ENCODE measurements around the gene AGK. TPM values are rescaled to one million over a fixed set of nuclear protein-coding genes. Genes with fewer than 3 reads are reported as not detected.

Gene AGK
- total and polyA plus RNA-seq, 2 experiments from 2014 or later: 15.8 to 27.1 TPM

DNA sequence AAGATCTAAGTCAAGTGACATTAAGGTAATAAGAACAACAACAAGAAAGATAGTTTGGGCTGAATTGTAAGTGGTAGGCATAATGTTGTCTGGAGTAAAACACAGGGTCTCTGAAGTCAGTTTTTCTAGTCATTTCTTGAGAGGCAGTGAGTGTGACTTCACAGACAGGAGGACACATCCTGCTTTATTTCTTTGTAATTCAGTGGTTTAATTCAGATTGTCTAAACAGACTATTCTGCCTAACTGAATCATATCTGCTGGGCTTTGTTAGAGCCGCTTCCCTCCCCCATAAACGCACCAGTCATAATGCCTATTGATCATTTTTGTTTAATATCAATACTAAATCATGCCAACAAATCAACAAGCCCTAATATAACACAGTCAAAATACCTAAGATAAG is 46.8 kb downstream of the AGK start:
- Histone ChIP-seq H3K4me1 (ENCODE audit: insufficient read depth) (no peaks in the 10 kb centered on the region), H4K20me1 (ENCODE audit: insufficient read depth, poor library complexity, severe bottlenecking) (no peaks in the 10 kb centered on the region), H3K4me2 (no peak overlapping the region), H3K27me3 (no peaks in the 10 kb centered on the region), H3K4me3 (no peak overlapping the region), H3K9me2 (replicated peaks; ENCODE audit: insufficient read depth) (no peaks in the 10 kb centered on the region), H3K36me3 (replicated peaks; ENCODE audit: insufficient read depth, low read depth) (no peaks in the 10 kb centered on the region), H3K27ac (no peak overlapping the region), H2AFZ (no peak overlapping the region), H3K79me2 (no peaks in the 10 kb centered on the region), H3K9me3 (ENCODE audit: low read depth) (no peaks in the 10 kb centered on the region)
- DNase-seq (ENCODE audit: low spot score): no peak
- TF ChIP-seq EZH2 (IDR thresholded peaks at IDR 0.05; ENCODE audit: borderline replicate concordance) (no peak), EZH2phosphoT487 (IDR thresholded peaks at IDR 0.05; ENCODE audit: low read depth, severe bottlenecking, unreplicated experiment) (no peak)
- TF ChIP-seq, protein P1, sequence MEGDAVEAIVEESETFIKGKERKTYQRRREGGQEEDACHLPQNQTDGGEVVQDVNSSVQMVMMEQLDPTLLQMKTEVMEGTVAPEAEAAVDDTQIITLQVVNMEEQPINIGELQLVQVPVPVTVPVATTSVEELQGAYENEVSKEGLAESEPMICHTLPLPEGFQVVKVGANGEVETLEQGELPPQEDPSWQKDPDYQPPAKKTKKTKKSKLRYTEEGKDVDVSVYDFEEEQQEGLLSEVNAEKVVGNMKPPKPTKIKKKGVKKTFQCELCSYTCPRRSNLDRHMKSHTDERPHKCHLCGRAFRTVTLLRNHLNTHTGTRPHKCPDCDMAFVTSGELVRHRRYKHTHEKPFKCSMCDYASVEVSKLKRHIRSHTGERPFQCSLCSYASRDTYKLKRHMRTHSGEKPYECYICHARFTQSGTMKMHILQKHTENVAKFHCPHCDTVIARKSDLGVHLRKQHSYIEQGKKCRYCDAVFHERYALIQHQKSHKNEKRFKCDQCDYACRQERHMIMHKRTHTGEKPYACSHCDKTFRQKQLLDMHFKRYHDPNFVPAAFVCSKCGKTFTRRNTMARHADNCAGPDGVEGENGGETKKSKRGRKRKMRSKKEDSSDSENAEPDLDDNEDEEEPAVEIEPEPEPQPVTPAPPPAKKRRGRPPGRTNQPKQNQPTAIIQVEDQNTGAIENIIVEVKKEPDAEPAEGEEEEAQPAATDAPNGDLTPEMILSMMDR (IDR thresholded peaks at IDR 0.05; ENCODE audit: poor library complexity): no peak
- WGBS (ENCODE audit: low lambda C conversion rate, missing lambda C conversion rate): 93% methylated on average over 2 of the region's 2 CpGs

DNA sequence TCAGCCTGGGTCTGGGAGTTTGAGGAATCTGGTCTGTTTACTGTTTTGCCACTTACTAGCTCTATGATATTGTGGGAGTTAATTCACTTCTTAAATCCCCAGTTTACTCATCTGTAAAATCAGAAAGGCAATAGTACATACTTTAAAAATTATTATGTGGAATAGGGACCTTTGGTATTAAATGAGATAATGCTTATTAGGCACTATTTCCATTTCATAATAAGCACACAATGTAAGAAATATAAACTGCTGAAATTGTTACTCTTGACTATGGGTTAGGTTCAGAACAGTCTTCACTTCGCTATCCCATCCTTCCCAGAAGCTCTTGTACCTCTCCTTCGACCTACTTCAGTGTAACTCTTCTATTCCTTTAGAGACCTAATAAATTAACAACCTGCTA is 47.2 kb downstream of the AGK start:
- 100% methylated on average over 2 of the region's 2 CpGs for WGBS (ENCODE audit: low lambda C conversion rate, missing lambda C conversion rate)
- Histone ChIP-seq H3K79me2 (no peaks in the 10 kb centered on the region), H3K9me3 (ENCODE audit: low read depth) (no peaks in the 10 kb centered on the region), H2AFZ (no peak overlapping the region), H3K4me3 (no peak overlapping the region), H3K4me2 (no peak overlapping the region), H3K9me2 (replicated peaks; ENCODE audit: insufficient read depth) (no peaks in the 10 kb centered on the region), H4K20me1 (ENCODE audit: insufficient read depth, poor library complexity, severe bottlenecking) (no peaks in the 10 kb centered on the region), H3K27ac (no peak overlapping the region), H3K4me1 (ENCODE audit: insufficient read depth) (no peaks in the 10 kb centered on the region), H3K36me3 (replicated peaks; ENCODE audit: insufficient read depth, low read depth) (no peaks in the 10 kb centered on the region), H3K27me3 (no peaks in the 10 kb centered on the region)
- TF ChIP-seq EZH2phosphoT487 (IDR thresholded peaks at IDR 0.05; ENCODE audit: low read depth, severe bottlenecking, unreplicated experiment) (no peak), EZH2 (IDR thresholded peaks at IDR 0.05; ENCODE audit: borderline replicate concordance) (no peak)
- TF ChIP-seq, protein P1 (IDR thresholded peaks at IDR 0.05; ENCODE audit: poor library complexity): no peak
- no peak for DNase-seq (ENCODE audit: low spot score)

DNA sequence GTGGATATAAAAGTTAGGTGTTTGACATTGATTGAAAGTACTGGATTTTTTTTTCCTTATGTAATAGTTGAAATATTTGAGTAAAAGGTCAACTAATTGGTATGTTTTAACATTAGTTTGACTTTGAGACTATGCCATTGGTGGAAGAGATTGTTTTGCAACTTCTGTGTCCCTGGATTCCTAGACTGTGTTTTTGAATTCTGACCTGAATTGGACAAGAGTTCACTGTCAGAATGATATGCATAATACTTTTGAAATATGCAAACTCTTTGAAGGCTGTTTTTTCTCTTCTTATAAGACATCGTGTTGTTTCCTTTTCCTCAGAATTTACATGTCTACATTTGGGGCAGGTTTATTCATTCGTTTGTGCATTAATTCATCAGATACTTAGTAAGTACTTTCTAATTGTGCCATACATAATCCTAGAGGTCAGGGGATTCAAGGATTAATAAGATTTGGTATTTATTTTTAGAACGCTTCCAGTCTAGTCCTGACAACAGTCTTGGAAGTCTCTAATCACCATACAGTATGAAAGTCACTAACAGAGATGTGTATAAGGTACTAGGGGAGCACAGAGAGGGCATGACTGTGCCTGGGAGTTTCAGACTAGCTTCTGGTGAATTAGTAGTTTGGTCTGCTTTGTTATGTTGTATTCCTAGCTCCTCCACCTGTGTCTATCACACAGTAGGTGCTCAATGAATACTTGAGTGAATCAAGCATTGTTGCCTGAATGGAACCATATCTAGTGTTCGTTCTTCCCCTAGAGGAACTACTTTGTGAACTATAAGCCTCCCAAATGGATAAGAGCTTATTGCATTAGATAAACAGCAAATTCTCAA is 49.2 kb downstream of the AGK start:
- no peak for DNase-seq (ENCODE audit: low spot score)
- TF ChIP-seq, protein P1 (IDR thresholded peaks at IDR 0.05; ENCODE audit: poor library complexity): no peak
- TF ChIP-seq EZH2 (IDR thresholded peaks at IDR 0.05; ENCODE audit: borderline replicate concordance): no peak
- no peak for TF ChIP-seq EZH2phosphoT487 (IDR thresholded peaks at IDR 0.05; ENCODE audit: low read depth, severe bottlenecking, unreplicated experiment)
- H3K9me3 ChIP-seq (ENCODE audit: low read depth): no peaks in the 10 kb centered on the region

More for the DNA sequence above, 49.2 kb downstream of the AGK start:
- H3K27ac ChIP-seq: no peak overlapping the region
- H2AFZ ChIP-seq: no peak overlapping the region
- H3K4me3 ChIP-seq: no peak overlapping the region
- H3K36me3 ChIP-seq (replicated peaks; ENCODE audit: insufficient read depth, low read depth): no peaks in the 10 kb centered on the region
- H3K9me2 ChIP-seq (replicated peaks; ENCODE audit: insufficient read depth): no peaks in the 10 kb centered on the region
- 92% methylated on average over 4 of the region's 4 CpGs for WGBS (ENCODE audit: low lambda C conversion rate, missing lambda C conversion rate)
- no peaks in the 10 kb centered on the region for H3K27me3 ChIP-seq
- H3K4me1 ChIP-seq (ENCODE audit: insufficient read depth): no peaks in the 10 kb centered on the region
- no peak overlapping the region for H3K4me2 ChIP-seq
- H3K79me2 ChIP-seq: no peaks in the 10 kb centered on the region
- H4K20me1 ChIP-seq (ENCODE audit: insufficient read depth, poor library complexity, severe bottlenecking): no peaks in the 10 kb centered on the region
